ENCODE measurements around the gene MRTFA.

- TF ChIP-seq CTCF (conservative IDR thresholded peaks at IDR 0.05; ENCODE audit: low read length) (no peak), EZH2phosphoT487 (IDR thresholded peaks at IDR 0.05; ENCODE audit: borderline replicate concordance, low read depth, low read length) (no peak)
These were observed 163.9 kb downstream of the MRTFA start for GRCh38 chr22:40472579-40472978.
